Naive thymus-derived CD8-positive, alpha-beta T cell (primary cell): ENCODE measurements around the gene TCF19. TPM values are rescaled to one million over a fixed set of nuclear protein-coding genes. Genes with fewer than 3 reads are reported as not detected.
"Not testable (repeated sequence)": the region's sequence is repeated elsewhere in the genome, so short reads cannot be mapped to it uniquely, and the experiment has no call there.

ENCODE experiments used
- ATAC-seq, 2 donors: fragments of 150-1000 bp; cut with Tn5 transposase in 1 of 2; sonication (Bioruptor Pico), chemical (Tn5 transposase) in 1 of 2; 1 replicate in 1 of 2; 2 replicates in 1 of 2; pipeline ENCODE4 v1.10.0; 2021; ENCODE audit warnings: mild to moderate bottlenecking in 2 of 2, moderate library complexity in 2 of 2
- POLR2A ChIA-PET: fragments of 350-600 bp; sonication (Branson Sonifier 250); formaldehyde crosslinking; loops from one replicate; lab custom pipeline; 2021; ENCODE audit warnings: antibody characterized with exemption; lab: Charles Lee
- DNase-seq, 10 donors: peaks; one replicate each; pipeline versions ENCODE4 v3.0.0 to v3.0.0-alpha.2; 2020 to 2022
- H3K27ac Mint-ChIP-seq, 10 donors: one replicate each; pipeline ENCODE4 v1.8.0; 2020 to 2022; ENCODE audit warnings: mild to moderate bottlenecking in 10 of 10, mixed read lengths in 10 of 10, moderate library complexity in 4 of 10, inconsistent platforms in 1 of 10
- H3K27me3 Mint-ChIP-seq, 5 donors: one replicate each; pipeline ENCODE4 v1.8.0; 2021 to 2022; ENCODE audit warnings: mixed read lengths in 5 of 5
- H3K36me3 Mint-ChIP-seq, 3 donors: one replicate each; pipeline ENCODE4 v1.8.0; 2020 to 2022; ENCODE audit warnings: mixed read lengths in 3 of 3, mild to moderate bottlenecking in 2 of 3, inconsistent platforms in 1 of 3
- H3K4me1 Mint-ChIP-seq, 4 donors: one replicate each; pipeline ENCODE4 v1.8.0; 2021 to 2022; ENCODE audit warnings: mixed read lengths in 4 of 4
- H3K4me3 Mint-ChIP-seq, 10 donors: one replicate each; pipeline ENCODE4 v1.8.0; 2020 to 2022; ENCODE audit warnings: mild to moderate bottlenecking in 10 of 10, mixed read lengths in 10 of 10, moderate library complexity in 6 of 10, inconsistent platforms in 1 of 10
- H3K9me3 Mint-ChIP-seq, 9 donors: one replicate each; pipeline ENCODE4 v1.8.0; 2020 to 2022; ENCODE audit warnings: mixed read lengths in 9 of 9, mild to moderate bottlenecking in 3 of 9, inconsistent platforms in 1 of 9, moderate library complexity in 1 of 9
- polyA plus RNA-seq, 3 donors: library from polyadenylated mRNA; unstranded; fragments of 300-500 nt; fragmentation: Illumina TruSeq; gene quantifications; one replicate each; pipeline ENCODE4 v1.2.3, GENCODE V29; 2021
- total RNA-seq, 8 experiments: library from RNA in 2 of 8; stranded (reverse) in 2 of 8; gene quantifications; one replicate each; pipeline ENCODE4 v1.2.3 and lab custom pipeline; 2021 to 2026

The TCF19 gene
- total and polyA plus RNA-seq, 5 experiments from 2014 or later, result 5.6 to 10.2 (median 9.3) TPM

- no peak overlapping the region for H3K27ac Mint-ChIP-seq
- H3K9me3 Mint-ChIP-seq, result no peaks in the 10 kb centered on the region
- POLR2A ChIA-PET, result no interaction called here
Observed at GRCh38 chr6:31154436-31154835, 4.0 kb upstream of the TCF19 start.

DNA sequence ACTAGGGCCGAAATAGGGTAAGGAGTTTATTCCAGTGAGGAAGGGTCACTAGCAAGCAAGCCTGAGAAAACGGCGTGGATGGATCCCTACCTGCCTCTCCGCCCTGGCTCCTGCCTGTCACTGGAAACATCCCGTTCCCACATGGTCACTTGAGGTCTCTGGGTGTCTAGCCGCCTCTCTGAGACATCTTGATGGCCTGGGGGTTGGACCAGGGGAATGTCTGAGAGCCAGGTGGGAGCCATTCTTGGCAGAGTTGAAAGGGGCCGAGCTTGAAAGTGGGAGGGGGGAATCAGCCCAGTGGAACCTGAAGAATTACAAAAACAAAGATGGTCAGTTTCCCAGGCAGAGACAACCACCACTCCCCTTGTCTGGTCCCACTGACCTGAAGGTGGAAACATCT lies 1.7 kb upstream of the TCF19 start:
- H3K27me3 Mint-ChIP-seq, result no peaks in the 10 kb centered on the region
- POLR2A ChIA-PET, result no interaction called here

More at GRCh38 chr6:31154436-31154835, 4.0 kb upstream of the TCF19 start:
- DNase-seq, result no peak
- ATAC-seq, result no peak
- Mint-ChIP-seq H3K27me3 (no peaks in the 10 kb centered on the region), H3K4me3 (no peak overlapping the region), H3K36me3 (peaks cover 0 to 32% (median 17%) of the 10 kb centered on the region in 3 donors), H3K4me1 (peaks cover 11 to 37% (median 23%) of the 10 kb centered on the region in 4 donors)

GRCh38 chr6:31157513-31158139 lies 763 bp upstream of the TCF19 start, which contains the start of gene CCHCR1:
Gene CCHCR1 (minus strand): TSS chr6:31157802. CDS start chr6:31157600, 202 bp downstream.
- Mint-ChIP-seq H3K4me3 (peak within 1 kb of the TSS; percentile 83 to 100 (median 93)), H3K27ac (peak within 1 kb of the TSS; percentile 60 to 96 (median 88)), H3K4me1 (peaks cover 15 to 31% (median 24%) of the 10 kb centered on the region in 4 donors), H3K9me3 (no peaks in the 10 kb centered on the region), H3K36me3 (peaks cover 0 to 22% (median 15%) of the 10 kb centered on the region in 3 donors), H3K27me3 (no peaks in the 10 kb centered on the region)
- POLR2A ChIA-PET, result interaction anchor here (0.6 to 2.0 kb wide), 8 partner anchors 12 to 449 kb away, joined by 3 to 12 read pairs (median 4); no protein-coding TSS in a partner anchor
- DNase-seq (no peak), ATAC-seq (peak; percentile 28 to 46)

More for the DNA sequence above, 1.7 kb upstream of the TCF19 start:
- DNase-seq, result no peak
- H3K9me3 Mint-ChIP-seq, result no peaks in the 10 kb centered on the region
- peaks cover 0 to 21% (median 15%) of the 10 kb centered on the region in 3 donors for H3K36me3 Mint-ChIP-seq
- H3K4me1 Mint-ChIP-seq, result peaks cover 11 to 31% (median 24%) of the 10 kb centered on the region in 4 donors
- peak overlapping the region in 7 of 10 donors; percentile 14 to 100 (median 93) for H3K4me3 Mint-ChIP-seq
- no peak for ATAC-seq
- peak overlapping the region in 2 of 10 donors; percentile 13 to 21 for H3K27ac Mint-ChIP-seq

DNA sequence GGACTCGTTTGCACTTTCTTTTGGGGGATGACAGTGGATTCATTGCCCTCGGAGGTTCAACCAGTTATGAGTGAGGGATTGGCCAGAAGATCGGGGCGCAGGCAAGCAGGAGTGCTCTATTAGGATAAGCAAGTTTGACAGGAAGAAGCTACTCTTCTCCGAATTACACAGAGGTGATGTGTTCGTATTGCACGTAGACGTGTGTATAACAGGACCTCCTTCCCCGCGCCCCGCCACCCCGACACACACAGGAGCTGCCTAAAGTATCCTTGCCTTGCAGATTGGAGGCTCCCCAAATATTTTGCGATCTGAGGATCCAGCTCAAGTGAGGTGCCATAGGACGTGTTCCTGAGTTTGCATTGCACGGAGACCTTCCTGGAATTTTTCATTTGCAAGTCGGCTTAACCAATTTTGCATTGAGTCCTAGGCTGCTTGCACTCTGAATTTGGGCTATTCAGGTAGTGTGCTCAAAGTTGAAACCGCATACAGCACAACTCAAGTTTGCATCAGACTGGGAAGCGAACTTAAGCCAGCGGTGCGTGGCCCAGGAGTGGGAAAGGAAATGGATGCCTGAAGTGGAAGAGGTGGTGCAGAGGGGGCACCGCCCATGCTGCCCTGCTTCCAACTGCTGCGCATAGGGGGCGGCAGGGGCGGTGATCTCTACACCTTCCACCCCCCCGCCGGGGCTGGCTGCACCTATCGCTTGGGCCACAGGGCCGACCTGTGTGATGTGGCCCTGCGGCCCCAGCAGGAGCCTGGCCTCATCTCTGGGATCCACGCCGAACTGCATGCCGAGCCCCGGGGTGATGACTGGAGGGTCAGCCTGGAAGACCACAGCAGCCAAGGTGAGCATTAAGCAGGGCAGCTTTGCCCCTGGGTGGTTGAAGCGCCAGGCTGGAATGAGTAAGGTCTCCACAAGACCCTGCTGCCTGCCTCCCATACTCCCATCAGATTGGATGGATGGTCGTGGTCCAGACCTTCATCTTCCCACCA lies 770 bp downstream of the TCF19 start:
- H3K27me3 Mint-ChIP-seq, result no peaks in the 10 kb centered on the region
- H3K27ac Mint-ChIP-seq, result peak overlapping the region in 9 of 10 donors; percentile 31 to 96 (median 85)
- ATAC-seq (no peak), DNase-seq (peak in 1 of 10 donors; percentile 24)
- no peaks in the 10 kb centered on the region for H3K9me3 Mint-ChIP-seq
- peak overlapping the region; percentile 83 to 100 (median 93) for H3K4me3 Mint-ChIP-seq
- H3K36me3 Mint-ChIP-seq, result peaks cover 0 to 15% (median 11%) of the 10 kb centered on the region in 3 donors
- POLR2A ChIA-PET, result interaction anchor here (0.6 to 2.0 kb wide), 9 partner anchors 9 to 207 kb away, joined by 3 to 12 read pairs (median 5); no protein-coding TSS in a partner anchor
- peaks cover 15 to 31% (median 24%) of the 10 kb centered on the region in 4 donors for H3K4me1 Mint-ChIP-seq

- Mint-ChIP-seq H3K27ac (peak overlapping the region in 2 of 10 donors; percentile 25 to 66), H3K9me3 (no peaks in the 10 kb centered on the region), H3K36me3 (peaks cover 0 to 5% (median 0%) of the 10 kb centered on the region in 3 donors), H3K27me3 (no peaks in the 10 kb centered on the region), H3K4me1 (peaks cover 11 to 29% (median 23%) of the 10 kb centered on the region in 4 donors), H3K4me3 (no peak overlapping the region)
- ATAC-seq, result no peak
- POLR2A ChIA-PET, result no interaction called here
- DNase-seq, result no peak
Observed at GRCh38 chr6:31161216-31162126, 3.1 kb downstream of the TCF19 start.

DNA sequence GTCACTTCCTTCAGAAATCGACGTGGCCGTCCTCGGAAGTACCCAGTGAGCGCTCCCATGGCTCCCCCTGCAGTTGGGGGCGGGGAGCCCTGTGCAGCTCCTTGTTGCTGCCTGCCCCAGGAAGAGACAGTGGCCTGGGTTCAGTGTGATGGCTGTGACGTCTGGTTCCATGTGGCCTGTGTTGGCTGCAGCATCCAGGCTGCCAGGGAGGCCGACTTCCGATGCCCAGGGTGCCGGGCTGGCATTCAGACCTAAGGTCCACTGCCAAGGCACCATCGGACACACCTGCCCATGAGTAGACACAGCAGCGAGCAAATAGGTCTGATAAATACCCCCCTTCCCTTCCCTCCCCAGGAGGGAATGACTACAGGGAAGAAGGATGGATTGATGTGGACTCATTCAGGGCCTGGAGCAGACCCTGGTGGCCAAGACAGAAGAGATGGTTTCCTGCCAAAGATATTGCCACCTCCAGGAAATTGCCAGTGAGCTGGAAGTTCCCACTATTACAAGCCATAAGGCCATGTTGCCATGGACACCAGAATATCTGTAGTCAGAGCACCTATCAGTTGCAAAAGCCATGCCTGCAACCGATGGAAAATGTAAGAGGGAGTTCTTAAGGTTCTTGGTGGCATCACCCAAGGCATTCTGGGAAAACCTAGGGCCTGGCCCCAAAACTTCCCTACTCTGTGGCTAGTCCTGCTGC lies 4.2 kb downstream of the TCF19 start:
- H3K36me3 Mint-ChIP-seq, result peaks cover 0 to 5% (median 0%) of the 10 kb centered on the region in 3 donors
- DNase-seq, result no peak
- no peaks in the 10 kb centered on the region for H3K9me3 Mint-ChIP-seq
- H3K27ac Mint-ChIP-seq, result no peak overlapping the region
- POLR2A ChIA-PET, result no interaction called here
- ATAC-seq, result no peak
- H3K4me3 Mint-ChIP-seq, result no peak overlapping the region
- peaks cover 11 to 20% (median 17%) of the 10 kb centered on the region in 4 donors for H3K4me1 Mint-ChIP-seq
- H3K27me3 Mint-ChIP-seq, result no peaks in the 10 kb centered on the region

GRCh38 chr6:31163922-31164321 lies 5.5 kb downstream of the TCF19 start:
- H3K36me3 Mint-ChIP-seq, result peaks cover 0 to 5% (median 0%) of the 10 kb centered on the region in 3 donors
- no peaks in the 10 kb centered on the region for H3K9me3 Mint-ChIP-seq
- no peak overlapping the region for H3K4me3 Mint-ChIP-seq
- peaks cover 4 to 9% (median 6%) of the 10 kb centered on the region in 4 donors for H3K4me1 Mint-ChIP-seq
- POLR2A ChIA-PET, result no interaction called here
- H3K27me3 Mint-ChIP-seq, result no peaks in the 10 kb centered on the region
- no peak for ATAC-seq
- no peak for DNase-seq
- no peak overlapping the region for H3K27ac Mint-ChIP-seq

DNA sequence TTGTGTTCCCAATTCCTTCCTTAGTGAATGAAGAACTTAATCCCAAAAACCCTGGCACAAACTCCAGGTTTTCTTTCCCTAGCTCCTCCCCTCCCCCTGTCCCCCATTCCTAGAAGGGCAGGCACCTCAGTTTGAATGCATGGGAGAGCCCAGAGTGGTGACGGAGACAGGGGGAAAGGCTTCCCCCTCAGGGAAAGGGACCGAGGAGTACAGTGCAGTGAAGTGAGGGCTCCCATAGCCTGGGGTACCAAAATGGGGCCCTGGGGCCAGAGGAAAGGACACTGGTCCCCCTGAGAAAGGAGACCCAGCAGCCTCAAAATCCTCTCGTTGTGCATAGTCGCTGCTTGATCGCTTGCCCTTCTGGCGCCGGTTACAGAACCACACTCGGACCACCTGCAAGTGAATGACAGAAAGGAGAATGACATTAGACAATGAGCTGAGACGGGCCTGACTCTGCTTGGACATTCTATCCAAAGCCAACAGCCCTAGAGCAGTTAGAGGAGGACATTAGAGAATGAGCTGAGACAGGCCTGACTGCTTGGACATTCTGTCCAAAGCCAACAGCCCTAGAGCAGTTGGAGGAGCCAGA lies 6.2 kb downstream of the TCF19 start:
- peak overlapping the region in 1 of 10 donors; percentile 29 for H3K27ac Mint-ChIP-seq
- H3K36me3 Mint-ChIP-seq, POLR2A ChIA-PET, DNase-seq, ATAC-seq, H3K9me3 Mint-ChIP-seq, H3K4me3 Mint-ChIP-seq, H3K27me3 Mint-ChIP-seq, H3K4me1 Mint-ChIP-seq: not testable (repeated sequence)

DNA sequence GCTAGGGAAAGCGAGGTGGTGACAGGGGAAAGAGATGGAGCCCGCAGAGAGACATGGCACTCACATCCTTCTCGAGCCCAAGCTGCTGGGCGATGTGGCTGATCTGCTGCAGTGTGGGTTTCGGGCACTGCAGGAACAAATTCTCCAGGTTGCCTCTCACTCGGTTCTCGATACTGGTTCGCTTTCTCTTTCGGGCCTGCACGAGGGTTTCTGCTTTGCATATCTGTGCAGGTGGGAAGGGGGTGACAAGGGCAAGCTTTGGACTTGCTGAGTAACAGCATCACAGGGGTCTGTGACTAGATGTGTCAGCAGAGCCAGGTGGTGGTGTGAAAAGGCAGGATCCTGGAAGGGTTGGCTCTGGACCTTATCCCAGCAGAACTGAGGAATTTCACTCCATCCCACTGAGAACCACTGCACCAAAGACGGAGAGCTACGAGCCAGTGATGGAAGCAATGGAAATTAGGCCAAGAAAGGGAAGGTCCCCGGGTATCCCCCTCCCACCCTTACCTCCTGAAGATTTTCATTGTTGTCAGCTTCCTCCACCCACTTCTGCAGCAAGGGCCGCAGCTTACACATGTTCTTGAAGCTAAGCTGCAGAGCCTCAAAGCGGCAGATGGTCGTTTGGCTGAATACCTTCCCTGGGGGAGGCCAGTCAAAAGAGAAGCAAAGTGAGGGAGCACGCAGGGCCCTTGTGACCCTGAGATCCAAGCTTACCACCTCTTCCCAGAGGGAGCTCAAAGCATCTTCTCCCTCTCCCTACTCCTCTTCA lies 6.9 kb downstream of the TCF19 start:
- H3K27ac Mint-ChIP-seq, result peak overlapping the region in 1 of 10 donors; percentile 29
- DNase-seq, POLR2A ChIA-PET, H3K9me3 Mint-ChIP-seq, H3K4me1 Mint-ChIP-seq, ATAC-seq, H3K36me3 Mint-ChIP-seq, H3K4me3 Mint-ChIP-seq, H3K27me3 Mint-ChIP-seq: not testable (repeated sequence)

DNA sequence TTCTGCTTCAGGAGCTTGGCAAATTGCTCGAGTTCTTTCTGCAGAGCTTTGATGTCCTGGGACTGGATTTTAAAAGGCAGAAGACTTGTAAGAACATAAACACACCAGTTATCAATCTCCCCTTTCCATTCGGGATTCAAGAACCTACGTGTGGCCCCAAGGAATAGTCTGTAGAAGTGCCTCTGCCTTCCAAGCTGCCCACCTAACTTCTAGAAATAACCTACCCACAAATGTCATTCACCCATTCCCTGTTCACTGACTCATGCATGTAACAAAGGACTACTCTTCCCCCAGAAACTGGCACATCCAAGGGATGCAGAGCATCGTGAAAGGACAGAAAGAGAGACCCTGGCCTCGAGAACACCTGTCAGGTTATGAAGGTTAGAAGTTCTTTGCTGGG lies 7.6 kb downstream of the TCF19 start:
- no peak overlapping the region for H3K4me3 Mint-ChIP-seq
- peak overlapping the region in 1 of 10 donors; percentile 41 for H3K27ac Mint-ChIP-seq
- peaks cover 0 to 5% (median 0%) of the 10 kb centered on the region in 3 donors for H3K36me3 Mint-ChIP-seq
- H3K4me1 Mint-ChIP-seq, result peaks cover 0 to 4% (median 0%) of the 10 kb centered on the region in 4 donors
- H3K27me3 Mint-ChIP-seq, result no peaks in the 10 kb centered on the region
- POLR2A ChIA-PET, result no interaction called here
- ATAC-seq (no peak), DNase-seq (no peak)
- H3K9me3 Mint-ChIP-seq, result no peaks in the 10 kb centered on the region
